SK-N-SH treated with all-trans-retinoic acid at 6 μM for 48 hours (cell line): ENCODE results near the gene PIGC.

Experiments used
- ATAC-seq: fragments of 200-7000 bp; cut with Tn5 transposase; 3 replicates; pipeline ENCODE4 v1.9.1; 2020; ENCODE audit warnings: mild to moderate bottlenecking, moderate library complexity
- ARNTL ChIP-seq: fragments of 450-650 bp; formaldehyde crosslinking; IDR thresholded peaks from 2 replicates; pipeline ENCODE4 v1.5.0; 2020; ENCODE audit warnings: low read depth, mild to moderate bottlenecking, moderate library complexity, borderline replicate concordance
- CSDC2 ChIP-seq: fragments of 250-450 bp; sonication (Bioruptor Pico); IDR thresholded peaks from 2 replicates; pipeline ENCODE4 v1.5.0; 2020; ENCODE audit warnings: mild to moderate bottlenecking, moderate library complexity
- ESRRG ChIP-seq: fragments of 250-450 bp; sonication (Bioruptor Pico); IDR thresholded peaks from 2 replicates; pipeline ENCODE4 v1.6.1; 2021; ENCODE audit warnings: mild to moderate bottlenecking
- GLIS3 ChIP-seq: fragments of 250-450 bp; sonication (Bioruptor Pico); IDR thresholded peaks from 2 replicates; pipeline ENCODE4 v1.5.0; 2020; ENCODE audit warnings: mild to moderate bottlenecking, moderate library complexity
- ISL1 ChIP-seq: fragments of 250-450 bp; sonication (Bioruptor Pico); IDR thresholded peaks from 2 replicates; pipeline ENCODE4 v2.1.2; 2022; ENCODE audit warnings: mild to moderate bottlenecking, moderate library complexity
- PPARA ChIP-seq: fragments of 250-450 bp; sonication (Bioruptor Pico); IDR thresholded peaks from 2 replicates; pipeline ENCODE4 v1.5.0; 2020; ENCODE audit warnings: mild to moderate bottlenecking, borderline replicate concordance
- RARB ChIP-seq: fragments of 250-450 bp; sonication (Bioruptor Pico); IDR thresholded peaks from 2 replicates; pipeline ENCODE4 v1.8.0; 2021; ENCODE audit warnings: mild to moderate bottlenecking, moderate library complexity
- SNAI2 ChIP-seq: fragments of 250-450 bp; sonication (Bioruptor Pico); IDR thresholded peaks from 2 replicates; pipeline ENCODE4 v1.5.0; 2020; ENCODE audit warnings: mild to moderate bottlenecking, moderate library complexity
- TCF4 ChIP-seq: fragments of 250-450 bp; sonication (Bioruptor Pico); IDR thresholded peaks from 2 replicates; pipeline ENCODE4 v1.8.0; 2021; ENCODE audit warnings: mild to moderate bottlenecking, moderate library complexity, borderline replicate concordance
- TOX ChIP-seq: fragments of 250-450 bp; sonication (Bioruptor Pico); IDR thresholded peaks from 2 replicates; pipeline ENCODE4 v1.8.0; 2021; ENCODE audit warnings: mild to moderate bottlenecking, moderate library complexity, borderline replicate concordance
- ZC3H10 ChIP-seq: fragments of 250-450 bp; sonication (Bioruptor Pico); IDR thresholded peaks from 2 replicates; pipeline ENCODE4 v1.5.1; 2021; ENCODE audit warnings: mild to moderate bottlenecking, moderate library complexity
- ZFP3 ChIP-seq: fragments of 250-450 bp; sonication (Bioruptor Pico); IDR thresholded peaks from 2 replicates; pipeline ENCODE4 v1.5.0; 2020; ENCODE audit warnings: mild to moderate bottlenecking, moderate library complexity
- ZFP30 ChIP-seq: fragments of 450-650 bp; formaldehyde crosslinking; IDR thresholded peaks from 2 replicates; pipeline ENCODE4 v1.5.0; 2022; ENCODE audit warnings: mild to moderate bottlenecking, moderate library complexity
- ZNF70 ChIP-seq: fragments of 450-650 bp; formaldehyde crosslinking; IDR thresholded peaks from 2 replicates; pipeline ENCODE4 v1.5.0; 2020; ENCODE audit warnings: mild to moderate bottlenecking, moderate library complexity
- ZNF8 ChIP-seq: fragments of 450-650 bp; formaldehyde crosslinking; IDR thresholded peaks from 2 replicates; pipeline ENCODE4 v1.5.0; 2020; ENCODE audit warnings: mild to moderate bottlenecking, moderate library complexity
- TF ChIP-seq, protein P1 (sequence below): fragments of 250-450 bp; sonication (Bioruptor Pico); IDR thresholded peaks from 2 replicates; pipeline ENCODE4 v1.8.0; 2020; ENCODE audit warnings: mild to moderate bottlenecking, moderate library complexity, borderline replicate concordance
- TF ChIP-seq, protein P2 (sequence below): fragments of 250-450 bp; sonication (Bioruptor Pico); IDR thresholded peaks from 2 replicates; pipeline ENCODE4 v1.5.0; 2020; ENCODE audit warnings: mild to moderate bottlenecking, moderate library complexity
- TF ChIP-seq, protein P3 (sequence below): fragments of 250-450 bp; sonication (Bioruptor Pico); IDR thresholded peaks from 2 replicates; pipeline ENCODE4 v1.5.1; 2021; ENCODE audit warnings: mild to moderate bottlenecking, moderate library complexity
- TF ChIP-seq, protein P4 (sequence below): fragments of 250-450 bp; sonication (Bioruptor Pico); IDR thresholded peaks from 2 replicates; pipeline ENCODE4 v1.5.1; 2020; ENCODE audit warnings: low read depth, mild to moderate bottlenecking, moderate library complexity
- TF ChIP-seq, protein P5 (sequence below): fragments of 250-450 bp; sonication (Bioruptor Pico); IDR thresholded peaks from 2 replicates; pipeline ENCODE4 v1.8.0; 2021; ENCODE audit warnings: low read depth, mild to moderate bottlenecking, moderate library complexity, borderline replicate concordance

PIGC gene

DNA sequence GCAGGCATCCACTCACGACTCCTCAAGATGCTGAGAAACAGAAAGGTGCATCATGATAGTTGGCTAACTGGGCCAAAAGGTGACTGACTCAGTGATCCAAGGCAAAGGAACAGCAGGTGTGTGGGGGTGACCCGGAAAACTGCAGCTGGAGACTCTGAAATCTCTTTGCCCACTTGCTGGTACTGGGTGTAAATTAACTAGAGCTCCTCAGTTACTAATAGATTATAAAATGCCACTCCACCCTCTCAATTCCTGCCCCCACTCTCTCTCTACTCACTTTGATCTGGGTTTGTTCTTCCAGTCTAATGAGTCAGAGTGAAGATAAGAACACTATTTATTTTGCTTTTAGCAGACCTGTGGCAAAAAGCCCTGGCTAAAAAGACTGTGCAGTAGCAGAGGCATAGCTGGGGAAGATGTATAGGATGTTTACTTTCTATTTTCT is 7.2 kb upstream of the PIGC start (continued):
- TF ChIP-seq, protein P1, sequence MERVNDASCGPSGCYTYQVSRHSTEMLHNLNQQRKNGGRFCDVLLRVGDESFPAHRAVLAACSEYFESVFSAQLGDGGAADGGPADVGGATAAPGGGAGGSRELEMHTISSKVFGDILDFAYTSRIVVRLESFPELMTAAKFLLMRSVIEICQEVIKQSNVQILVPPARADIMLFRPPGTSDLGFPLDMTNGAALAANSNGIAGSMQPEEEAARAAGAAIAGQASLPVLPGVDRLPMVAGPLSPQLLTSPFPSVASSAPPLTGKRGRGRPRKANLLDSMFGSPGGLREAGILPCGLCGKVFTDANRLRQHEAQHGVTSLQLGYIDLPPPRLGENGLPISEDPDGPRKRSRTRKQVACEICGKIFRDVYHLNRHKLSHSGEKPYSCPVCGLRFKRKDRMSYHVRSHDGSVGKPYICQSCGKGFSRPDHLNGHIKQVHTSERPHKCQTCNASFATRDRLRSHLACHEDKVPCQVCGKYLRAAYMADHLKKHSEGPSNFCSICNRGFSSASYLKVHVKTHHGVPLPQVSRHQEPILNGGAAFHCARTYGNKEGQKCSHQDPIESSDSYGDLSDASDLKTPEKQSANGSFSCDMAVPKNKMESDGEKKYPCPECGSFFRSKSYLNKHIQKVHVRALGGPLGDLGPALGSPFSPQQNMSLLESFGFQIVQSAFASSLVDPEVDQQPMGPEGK, result no peak

DNA sequence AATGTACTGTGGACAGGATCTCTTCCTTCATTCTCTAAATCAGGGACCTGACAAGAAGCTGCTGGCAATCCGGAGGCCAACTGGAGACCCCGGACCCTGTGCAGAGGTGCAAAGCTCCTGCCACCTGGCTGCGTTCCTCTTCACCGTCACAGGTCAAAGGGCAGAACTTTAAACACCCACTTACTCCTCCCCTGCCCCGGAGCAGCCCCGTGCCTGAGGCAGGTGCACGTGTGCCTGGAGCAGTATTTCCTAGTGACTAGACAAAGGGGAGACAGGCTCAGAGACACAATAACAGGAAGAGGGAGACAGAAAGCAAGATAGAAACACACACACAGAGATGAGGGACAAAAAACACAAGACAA is 6.6 kb upstream of the PIGC start:
- ATAC-seq, result no peak
- no peak for TF ChIP-seq ZNF8
- no peak for TF ChIP-seq ISL1 (CRISPR knock-in tag)
- TF ChIP-seq ZNF70, result no peak
- no peak for TF ChIP-seq ZC3H10
- TF ChIP-seq, protein P2, sequence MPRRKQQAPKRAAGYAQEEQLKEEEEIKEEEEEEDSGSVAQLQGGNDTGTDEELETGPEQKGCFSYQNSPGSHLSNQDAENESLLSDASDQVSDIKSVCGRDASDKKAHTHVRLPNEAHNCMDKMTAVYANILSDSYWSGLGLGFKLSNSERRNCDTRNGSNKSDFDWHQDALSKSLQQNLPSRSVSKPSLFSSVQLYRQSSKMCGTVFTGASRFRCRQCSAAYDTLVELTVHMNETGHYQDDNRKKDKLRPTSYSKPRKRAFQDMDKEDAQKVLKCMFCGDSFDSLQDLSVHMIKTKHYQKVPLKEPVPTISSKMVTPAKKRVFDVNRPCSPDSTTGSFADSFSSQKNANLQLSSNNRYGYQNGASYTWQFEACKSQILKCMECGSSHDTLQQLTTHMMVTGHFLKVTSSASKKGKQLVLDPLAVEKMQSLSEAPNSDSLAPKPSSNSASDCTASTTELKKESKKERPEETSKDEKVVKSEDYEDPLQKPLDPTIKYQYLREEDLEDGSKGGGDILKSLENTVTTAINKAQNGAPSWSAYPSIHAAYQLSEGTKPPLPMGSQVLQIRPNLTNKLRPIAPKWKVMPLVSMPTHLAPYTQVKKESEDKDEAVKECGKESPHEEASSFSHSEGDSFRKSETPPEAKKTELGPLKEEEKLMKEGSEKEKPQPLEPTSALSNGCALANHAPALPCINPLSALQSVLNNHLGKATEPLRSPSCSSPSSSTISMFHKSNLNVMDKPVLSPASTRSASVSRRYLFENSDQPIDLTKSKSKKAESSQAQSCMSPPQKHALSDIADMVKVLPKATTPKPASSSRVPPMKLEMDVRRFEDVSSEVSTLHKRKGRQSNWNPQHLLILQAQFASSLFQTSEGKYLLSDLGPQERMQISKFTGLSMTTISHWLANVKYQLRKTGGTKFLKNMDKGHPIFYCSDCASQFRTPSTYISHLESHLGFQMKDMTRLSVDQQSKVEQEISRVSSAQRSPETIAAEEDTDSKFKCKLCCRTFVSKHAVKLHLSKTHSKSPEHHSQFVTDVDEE, result no peak
- TF ChIP-seq, protein P3, sequence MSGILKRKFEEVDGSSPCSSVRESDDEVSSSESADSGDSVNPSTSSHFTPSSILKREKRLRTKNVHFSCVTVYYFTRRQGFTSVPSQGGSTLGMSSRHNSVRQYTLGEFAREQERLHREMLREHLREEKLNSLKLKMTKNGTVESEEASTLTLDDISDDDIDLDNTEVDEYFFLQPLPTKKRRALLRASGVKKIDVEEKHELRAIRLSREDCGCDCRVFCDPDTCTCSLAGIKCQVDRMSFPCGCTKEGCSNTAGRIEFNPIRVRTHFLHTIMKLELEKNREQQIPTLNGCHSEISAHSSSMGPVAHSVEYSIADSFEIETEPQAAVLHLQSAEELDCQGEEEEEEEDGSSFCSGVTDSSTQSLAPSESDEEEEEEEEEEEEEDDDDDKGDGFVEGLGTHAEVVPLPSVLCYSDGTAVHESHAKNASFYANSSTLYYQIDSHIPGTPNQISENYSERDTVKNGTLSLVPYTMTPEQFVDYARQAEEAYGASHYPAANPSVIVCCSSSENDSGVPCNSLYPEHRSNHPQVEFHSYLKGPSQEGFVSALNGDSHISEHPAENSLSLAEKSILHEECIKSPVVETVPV (CRISPR knock-in tag), result no peak
- TF ChIP-seq ARNTL (CRISPR knock-in tag), result no peak

DNA sequence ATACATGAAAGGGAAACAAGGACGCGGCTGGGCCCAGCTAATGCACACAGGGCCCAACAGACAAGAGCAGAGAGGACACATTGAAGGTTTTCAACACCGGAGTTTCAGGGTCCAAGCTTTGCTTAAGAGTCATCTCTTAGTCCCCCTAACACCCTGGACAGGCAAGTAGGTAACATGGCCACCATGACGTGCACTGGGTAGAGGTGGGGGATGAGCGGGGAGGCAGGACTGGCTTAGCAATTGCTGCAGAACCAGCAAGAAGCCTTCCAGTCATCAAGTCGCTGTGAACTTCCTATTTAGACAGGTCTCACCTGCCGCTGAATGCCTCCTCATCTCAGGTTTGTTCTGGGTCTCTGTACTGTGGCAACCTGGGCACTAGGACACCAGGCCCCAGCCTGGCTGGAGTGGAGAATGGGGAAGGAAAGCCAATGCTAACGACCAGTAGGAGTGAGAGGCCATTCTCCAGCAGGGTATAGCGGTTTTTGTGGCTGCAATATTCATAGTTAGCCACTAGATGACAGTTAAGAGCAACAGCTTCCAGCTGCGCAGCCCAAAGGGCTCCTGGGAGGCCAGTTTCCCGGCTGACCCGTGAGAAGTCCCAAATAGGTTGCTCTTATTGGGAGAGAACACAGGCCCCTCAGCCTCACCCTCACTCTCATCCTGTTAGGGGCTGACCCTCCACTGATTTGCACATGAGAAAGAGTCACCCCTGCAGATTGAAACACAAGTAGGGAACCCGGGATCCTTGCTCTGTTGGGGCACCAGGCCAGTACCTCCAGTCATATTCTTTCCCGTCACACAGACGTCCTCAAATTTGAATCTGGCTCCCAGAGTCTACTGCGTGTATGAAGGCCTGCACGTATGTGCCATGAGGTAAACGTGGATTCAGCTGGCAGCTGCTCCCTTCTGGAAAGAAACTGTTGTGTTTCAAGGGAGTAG is 6.0 kb upstream of the PIGC start:
- peak; percentile 99 for ATAC-seq

More for the DNA sequence above, 6.0 kb upstream of the PIGC start:
- no peak for TF ChIP-seq ZFP3 (CRISPR knock-in tag)
- no peak for TF ChIP-seq SNAI2 (CRISPR knock-in tag)
- no peak for TF ChIP-seq GLIS3 (CRISPR knock-in tag)
- TF ChIP-seq, protein P2, result no peak
- no peak for TF ChIP-seq ESRRG
- TF ChIP-seq ISL1 (CRISPR knock-in tag), result no peak
- TF ChIP-seq, protein P3 (CRISPR knock-in tag), result no peak
- TF ChIP-seq ARNTL (CRISPR knock-in tag), result no peak
- TF ChIP-seq, protein P4, sequence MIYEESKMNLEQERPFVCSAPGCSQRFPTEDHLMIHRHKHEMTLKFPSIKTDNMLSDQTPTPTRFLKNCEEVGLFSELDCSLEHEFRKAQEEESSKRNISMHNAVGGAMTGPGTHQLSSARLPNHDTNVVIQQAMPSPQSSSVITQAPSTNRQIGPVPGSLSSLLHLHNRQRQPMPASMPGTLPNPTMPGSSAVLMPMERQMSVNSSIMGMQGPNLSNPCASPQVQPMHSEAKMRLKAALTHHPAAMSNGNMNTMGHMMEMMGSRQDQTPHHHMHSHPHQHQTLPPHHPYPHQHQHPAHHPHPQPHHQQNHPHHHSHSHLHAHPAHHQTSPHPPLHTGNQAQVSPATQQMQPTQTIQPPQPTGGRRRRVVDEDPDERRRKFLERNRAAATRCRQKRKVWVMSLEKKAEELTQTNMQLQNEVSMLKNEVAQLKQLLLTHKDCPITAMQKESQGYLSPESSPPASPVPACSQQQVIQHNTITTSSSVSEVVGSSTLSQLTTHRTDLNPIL, result no peak
- TF ChIP-seq, protein P5, sequence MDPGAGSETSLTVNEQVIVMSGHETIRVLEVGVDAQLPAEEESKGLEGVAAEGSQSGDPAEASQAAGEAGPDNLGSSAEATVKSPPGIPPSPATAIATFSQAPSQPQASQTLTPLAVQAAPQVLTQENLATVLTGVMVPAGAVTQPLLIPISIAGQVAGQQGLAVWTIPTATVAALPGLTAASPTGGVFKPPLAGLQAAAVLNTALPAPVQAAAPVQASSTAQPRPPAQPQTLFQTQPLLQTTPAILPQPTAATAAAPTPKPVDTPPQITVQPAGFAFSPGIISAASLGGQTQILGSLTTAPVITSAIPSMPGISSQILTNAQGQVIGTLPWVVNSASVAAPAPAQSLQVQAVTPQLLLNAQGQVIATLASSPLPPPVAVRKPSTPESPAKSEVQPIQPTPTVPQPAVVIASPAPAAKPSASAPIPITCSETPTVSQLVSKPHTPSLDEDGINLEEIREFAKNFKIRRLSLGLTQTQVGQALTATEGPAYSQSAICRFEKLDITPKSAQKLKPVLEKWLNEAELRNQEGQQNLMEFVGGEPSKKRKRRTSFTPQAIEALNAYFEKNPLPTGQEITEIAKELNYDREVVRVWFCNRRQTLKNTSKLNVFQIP, result no peak
- TF ChIP-seq ZFP30 (CRISPR knock-in tag), result no peak
- no peak for TF ChIP-seq RARB (CRISPR knock-in tag)
- no peak for TF ChIP-seq ZNF70
- TF ChIP-seq PPARA (CRISPR knock-in tag), result no peak
- TF ChIP-seq ZC3H10, result no peak
- no peak for TF ChIP-seq TOX (CRISPR knock-in tag)
- no peak for TF ChIP-seq TCF4 (CRISPR knock-in tag)
- no peak for TF ChIP-seq CSDC2
